ENCODE results near the gene SPAG5.

Gene SPAG5

DNA sequence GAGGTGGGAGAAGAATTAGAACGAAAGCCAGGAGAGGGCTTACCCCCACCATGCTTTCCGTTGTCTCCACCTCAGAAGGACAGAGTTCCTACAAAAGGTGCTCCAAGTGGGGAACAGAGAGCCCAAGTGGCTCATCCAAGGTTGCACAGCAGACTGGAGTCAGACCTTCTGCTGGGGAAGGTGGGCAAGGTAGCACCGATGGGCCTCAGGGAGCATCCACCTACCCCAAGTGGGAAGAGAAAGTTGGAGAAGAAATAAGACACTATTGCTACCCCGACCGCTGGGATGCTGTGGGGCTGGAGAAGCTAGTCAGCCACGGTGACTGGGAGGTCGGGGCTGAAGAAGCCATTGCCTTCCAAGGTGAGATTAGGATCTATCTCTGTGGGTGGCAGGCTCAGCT, 67.9 kb downstream of the SPAG5 start:
- TF ChIP-seq, protein P1, sequence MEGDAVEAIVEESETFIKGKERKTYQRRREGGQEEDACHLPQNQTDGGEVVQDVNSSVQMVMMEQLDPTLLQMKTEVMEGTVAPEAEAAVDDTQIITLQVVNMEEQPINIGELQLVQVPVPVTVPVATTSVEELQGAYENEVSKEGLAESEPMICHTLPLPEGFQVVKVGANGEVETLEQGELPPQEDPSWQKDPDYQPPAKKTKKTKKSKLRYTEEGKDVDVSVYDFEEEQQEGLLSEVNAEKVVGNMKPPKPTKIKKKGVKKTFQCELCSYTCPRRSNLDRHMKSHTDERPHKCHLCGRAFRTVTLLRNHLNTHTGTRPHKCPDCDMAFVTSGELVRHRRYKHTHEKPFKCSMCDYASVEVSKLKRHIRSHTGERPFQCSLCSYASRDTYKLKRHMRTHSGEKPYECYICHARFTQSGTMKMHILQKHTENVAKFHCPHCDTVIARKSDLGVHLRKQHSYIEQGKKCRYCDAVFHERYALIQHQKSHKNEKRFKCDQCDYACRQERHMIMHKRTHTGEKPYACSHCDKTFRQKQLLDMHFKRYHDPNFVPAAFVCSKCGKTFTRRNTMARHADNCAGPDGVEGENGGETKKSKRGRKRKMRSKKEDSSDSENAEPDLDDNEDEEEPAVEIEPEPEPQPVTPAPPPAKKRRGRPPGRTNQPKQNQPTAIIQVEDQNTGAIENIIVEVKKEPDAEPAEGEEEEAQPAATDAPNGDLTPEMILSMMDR (IDR thresholded peaks at IDR 0.05) = no peak

DNA sequence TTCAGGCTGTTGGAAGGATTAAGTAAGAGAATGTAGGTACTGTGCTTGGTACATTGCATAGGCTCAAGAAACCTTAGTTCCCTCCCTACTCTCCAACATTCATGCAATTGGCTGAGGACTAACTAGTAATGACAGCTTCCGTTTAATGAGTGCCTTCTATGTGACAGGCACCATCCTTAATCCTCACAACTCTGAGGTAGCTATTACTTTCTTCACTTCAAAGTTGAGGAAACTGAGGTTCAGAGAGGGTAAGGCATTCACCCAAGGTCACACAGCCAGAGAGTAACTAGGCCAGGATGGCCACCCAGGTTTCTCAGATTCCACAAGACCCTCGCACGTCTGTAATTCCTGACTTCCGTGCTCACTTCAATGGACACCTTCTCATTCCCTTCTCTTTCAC, 68.6 kb downstream of the SPAG5 start:
- TF ChIP-seq, protein P1 (IDR thresholded peaks at IDR 0.05) = no peak

DNA sequence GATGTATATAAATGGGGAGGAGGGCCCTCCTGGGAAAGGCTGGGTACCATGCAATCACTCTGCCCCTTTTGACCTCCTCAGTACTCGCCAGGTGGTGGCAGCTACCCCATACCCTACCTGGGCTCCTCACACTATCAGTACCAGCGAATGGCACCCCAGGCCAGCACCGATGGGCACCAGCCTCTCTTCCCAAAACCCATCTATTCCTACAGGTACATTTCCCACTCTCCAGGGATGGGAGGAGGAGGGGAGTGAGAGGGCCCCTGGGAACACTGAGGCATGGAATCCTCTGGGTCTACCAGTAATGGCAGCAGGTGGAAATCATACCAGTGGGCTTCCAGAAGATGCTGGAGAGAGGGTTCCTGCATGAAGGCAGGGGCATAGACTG, 69.8 kb downstream of the SPAG5 start:
- TF ChIP-seq, protein P1 (IDR thresholded peaks at IDR 0.05) = no peak

DNA sequence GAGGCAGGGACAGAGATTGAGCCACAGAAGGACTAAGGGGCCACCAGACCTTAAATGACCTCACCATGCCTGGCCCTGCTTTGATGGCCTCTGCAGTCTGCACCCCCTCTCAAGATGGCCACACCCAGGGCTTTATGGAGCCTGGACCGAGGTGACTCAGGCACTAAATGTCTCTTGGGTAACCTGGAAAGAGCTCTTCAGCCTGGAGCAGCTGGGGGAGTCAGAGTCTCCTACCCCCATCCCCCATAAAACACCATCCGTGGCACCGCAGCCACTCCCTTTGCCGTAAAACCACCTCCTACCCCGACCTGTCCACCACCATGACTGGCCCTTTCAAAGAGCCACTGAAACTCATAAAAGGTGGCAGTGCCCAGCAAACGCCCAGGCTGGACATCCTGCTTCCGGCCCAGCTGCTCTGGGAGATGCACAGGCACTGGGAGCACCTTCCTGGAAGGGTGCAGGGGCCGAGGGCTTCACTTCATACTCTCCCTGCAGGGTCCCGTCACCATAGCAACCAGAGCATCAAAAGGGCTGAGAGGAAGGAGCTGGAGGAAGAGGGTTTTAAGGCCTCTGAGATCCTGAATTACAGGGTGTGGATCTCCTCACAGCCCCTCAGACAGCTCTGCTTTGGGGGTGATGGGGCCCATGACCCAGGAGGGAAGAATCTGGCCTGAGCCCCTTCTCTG, 70.4 kb downstream of the SPAG5 start:
- TF ChIP-seq, protein P1 (IDR thresholded peaks at IDR 0.05) = no peak

DNA sequence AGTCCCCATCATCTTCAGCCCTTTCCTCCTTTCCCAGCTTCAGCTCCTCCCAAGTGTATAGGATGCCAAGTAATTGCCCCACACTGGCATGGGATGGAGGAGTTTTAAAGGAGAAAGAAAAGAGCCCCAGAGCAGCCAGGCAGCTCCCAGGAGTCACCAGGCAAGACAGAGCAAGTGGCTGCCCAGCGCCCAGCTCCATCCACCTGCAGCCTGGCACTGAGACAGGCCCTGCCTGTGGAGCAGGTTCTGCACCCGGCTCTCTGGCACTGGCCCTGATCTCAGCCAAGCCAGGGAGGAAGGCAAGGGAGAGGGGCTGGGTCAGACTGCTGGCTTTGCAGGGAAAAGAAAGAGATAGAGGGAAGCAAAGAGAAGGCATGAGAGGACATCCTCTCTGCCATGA, 71.0 kb downstream of the SPAG5 start:
- TF ChIP-seq, protein P1 (IDR thresholded peaks at IDR 0.05) = no peak
